Measurements from ENCODE around the gene PEX3. TPM values are rescaled to one million over a fixed set of nuclear protein-coding genes. Genes with fewer than 3 reads are reported as not detected.

The PEX3 gene
- total and polyA plus RNA-seq, 12 donors, result 5.0 to 26.8 (median 22.0) TPM

DNA sequence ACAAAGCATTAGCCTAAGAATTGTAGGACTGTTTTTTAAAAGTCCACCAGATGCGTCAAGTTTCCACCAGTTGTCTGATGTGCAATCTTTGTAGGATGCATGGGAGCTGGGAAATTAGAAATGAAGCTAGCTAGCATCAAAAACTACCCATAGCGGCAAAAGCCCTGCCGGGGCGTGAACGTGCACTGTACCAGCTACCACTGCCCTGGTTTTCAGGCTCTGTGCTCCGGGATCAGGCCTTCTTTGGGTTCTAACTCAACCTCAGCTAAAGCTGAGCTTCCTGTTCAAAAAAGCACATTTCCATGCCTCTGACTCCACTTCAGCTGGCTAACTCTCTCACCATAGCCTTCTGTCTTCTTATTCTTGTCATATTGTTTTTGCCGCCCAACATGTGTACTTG lies 87.8 kb downstream of the PEX3 start:
- TF ChIP-seq, protein P1, sequence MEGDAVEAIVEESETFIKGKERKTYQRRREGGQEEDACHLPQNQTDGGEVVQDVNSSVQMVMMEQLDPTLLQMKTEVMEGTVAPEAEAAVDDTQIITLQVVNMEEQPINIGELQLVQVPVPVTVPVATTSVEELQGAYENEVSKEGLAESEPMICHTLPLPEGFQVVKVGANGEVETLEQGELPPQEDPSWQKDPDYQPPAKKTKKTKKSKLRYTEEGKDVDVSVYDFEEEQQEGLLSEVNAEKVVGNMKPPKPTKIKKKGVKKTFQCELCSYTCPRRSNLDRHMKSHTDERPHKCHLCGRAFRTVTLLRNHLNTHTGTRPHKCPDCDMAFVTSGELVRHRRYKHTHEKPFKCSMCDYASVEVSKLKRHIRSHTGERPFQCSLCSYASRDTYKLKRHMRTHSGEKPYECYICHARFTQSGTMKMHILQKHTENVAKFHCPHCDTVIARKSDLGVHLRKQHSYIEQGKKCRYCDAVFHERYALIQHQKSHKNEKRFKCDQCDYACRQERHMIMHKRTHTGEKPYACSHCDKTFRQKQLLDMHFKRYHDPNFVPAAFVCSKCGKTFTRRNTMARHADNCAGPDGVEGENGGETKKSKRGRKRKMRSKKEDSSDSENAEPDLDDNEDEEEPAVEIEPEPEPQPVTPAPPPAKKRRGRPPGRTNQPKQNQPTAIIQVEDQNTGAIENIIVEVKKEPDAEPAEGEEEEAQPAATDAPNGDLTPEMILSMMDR (IDR thresholded peaks at IDR 0.05), result no peak
- Histone ChIP-seq H3K4me3 (peak overlapping the region in 1 of 10 donors; percentile 67), H3K27ac (peak overlapping the region in 1 of 10 donors; percentile 33), H3K4me1 (peaks cover 0 to 25% (median 10%) of the 10 kb centered on the region in 9 donors), H3K27me3 (no peaks in the 10 kb centered on the region), H3K36me3 (no peaks in the 10 kb centered on the region), H3K9me3 (no peaks in the 10 kb centered on the region)
- no peak for ATAC-seq
- 98 to 99% methylated on average over 7 of the region's 7 CpGs for WGBS, 2 donors
- intact Hi-C loops (cut with DNase I), result no loop called here
- DNase-seq, result no peak

DNA sequence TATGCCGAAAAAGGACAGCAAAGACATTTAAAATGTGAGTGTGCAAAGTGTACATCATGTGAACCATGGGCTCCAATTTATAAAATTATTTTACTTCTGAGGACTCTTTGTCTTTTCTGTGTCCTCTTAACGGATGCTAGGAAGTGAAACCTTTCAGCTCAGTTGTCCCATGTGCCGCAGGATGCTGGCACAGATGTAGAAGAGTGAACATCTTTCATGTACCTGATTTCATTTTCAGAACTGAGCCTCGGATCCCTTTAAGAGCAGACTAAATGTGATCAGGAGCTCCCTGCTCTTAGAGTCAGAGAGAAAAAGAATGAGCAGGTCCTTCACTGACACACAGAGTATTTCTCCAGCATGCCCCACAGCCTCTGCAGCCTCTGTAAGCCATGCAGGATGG lies 88.5 kb downstream of the PEX3 start:
- Histone ChIP-seq H3K27me3 (no peaks in the 10 kb centered on the region), H3K4me3 (no peak overlapping the region), H3K4me1 (peaks cover 0 to 33% (median 13%) of the 10 kb centered on the region in 9 donors), H3K36me3 (no peaks in the 10 kb centered on the region), H3K27ac (peak overlapping the region in 1 of 10 donors; percentile 5), H3K9me3 (no peaks in the 10 kb centered on the region)
- DNase-seq, result no peak
- intact Hi-C loops (cut with DNase I), result no loop called here
- WGBS, 2 donors, result 92 to 96% methylated on average over 4 of the region's 4 CpGs
- no peak for ATAC-seq
- TF ChIP-seq, protein P1 (IDR thresholded peaks at IDR 0.05), result no peak

DNA sequence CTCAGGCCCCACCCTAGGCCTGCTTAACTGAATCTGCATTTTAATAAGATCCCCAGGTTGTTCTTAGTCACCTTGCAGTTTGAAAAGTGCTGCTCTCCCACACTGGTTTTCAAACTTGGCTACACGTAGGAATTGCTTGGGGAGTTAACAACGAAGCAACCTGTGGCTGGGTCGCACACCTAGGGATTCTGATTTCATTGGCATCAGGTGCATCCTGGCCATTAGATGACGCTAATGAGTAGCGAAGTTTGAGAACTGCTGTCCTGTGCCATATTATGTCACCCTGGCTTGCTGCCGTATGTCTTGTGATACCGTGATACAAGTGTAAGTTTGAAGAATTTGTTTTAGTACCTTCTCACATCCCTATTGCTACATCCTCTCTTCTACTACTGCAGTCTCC lies 89.1 kb downstream of the PEX3 start:
- TF ChIP-seq, protein P1 (IDR thresholded peaks at IDR 0.05), result no peak
- intact Hi-C loops (cut with DNase I), result no loop called here
- Histone ChIP-seq H3K27me3 (no peaks in the 10 kb centered on the region), H3K27ac (peak overlapping the region in 1 of 10 donors; percentile 5), H3K4me1 (peaks cover 0 to 38% (median 13%) of the 10 kb centered on the region in 9 donors), H3K9me3 (no peaks in the 10 kb centered on the region), H3K36me3 (no peaks in the 10 kb centered on the region), H3K4me3 (no peak overlapping the region)
- 72 to 83% methylated on average over 7 of the region's 7 CpGs for WGBS, 2 donors
- no peak for ATAC-seq
- no peak for DNase-seq

DNA sequence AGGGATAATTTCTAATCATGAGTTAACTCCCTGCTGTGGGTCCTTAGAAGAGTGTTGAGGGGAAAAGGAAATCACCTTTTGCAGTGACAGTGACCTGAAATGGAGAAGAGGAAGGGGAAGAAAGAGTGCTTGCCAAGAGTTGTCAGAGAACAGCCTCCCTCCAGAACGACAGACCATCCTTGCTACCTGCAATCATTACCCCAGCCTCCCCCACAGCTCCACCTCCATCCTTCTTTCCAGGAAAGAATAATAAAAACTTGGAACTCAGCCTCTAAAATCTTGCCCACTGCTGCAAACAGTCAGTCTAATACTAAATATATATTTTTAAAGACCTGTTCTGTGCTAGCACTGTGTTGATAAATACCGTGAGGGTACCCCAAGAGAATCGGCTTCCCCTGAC lies 89.6 kb downstream of the PEX3 start:
- TF ChIP-seq, protein P1 (IDR thresholded peaks at IDR 0.05), result no peak
- WGBS, 2 donors, result 56 to 77% methylated on average over 3 of the region's 3 CpGs
- Histone ChIP-seq H3K27ac (no peak overlapping the region), H3K36me3 (no peaks in the 10 kb centered on the region), H3K9me3 (no peaks in the 10 kb centered on the region), H3K27me3 (no peaks in the 10 kb centered on the region), H3K4me3 (no peak overlapping the region), H3K4me1 (peaks cover 0 to 38% (median 13%) of the 10 kb centered on the region in 9 donors)
- intact Hi-C loops (cut with DNase I), result no loop called here
- no peak for ATAC-seq
- no peak for DNase-seq

Other genes with a start within 250 kb of the PEX3 start
- gene ADAT2, start 110 bp upstream of the PEX3 start, total RNA-seq, result 1 to 10 TPM in 8 of 10 donors, under 1 TPM in 2; 0.98 to 2.5 (median 1.3) TPM
- gene ADAT2, start 110 bp upstream of the PEX3 start, polyA plus RNA-seq, result 1 to 10 TPM; 1.7 to 4.3 TPM
- gene FUCA2, start 60.9 kb downstream of the PEX3 start, total RNA-seq, result 10 to 100 TPM; 32.8 to 63.4 (median 40.1) TPM
- 10 to 100 TPM; 24.1 to 47.1 TPM for gene FUCA2, start 60.9 kb downstream of the PEX3 start, polyA plus RNA-seq
- 10 to 100 TPM; 50.9 to 96.3 (median 72.6) TPM for gene PHACTR2, start 227.2 kb downstream of the PEX3 start, total RNA-seq
- gene PHACTR2, start 227.2 kb downstream of the PEX3 start, polyA plus RNA-seq, result 10 to 100 TPM in 1 of 2 donors, 1 to 10 TPM in 1; 6.5 to 10.4 TPM